GM18873 (cell line): ENCODE measurements around the gene SCG3.
"Not testable (repeated sequence)": the region's sequence is repeated elsewhere in the genome, so short reads cannot be mapped to it uniquely, and the experiment has no call there.

Source experiments
- ATAC-seq: cut with Tn5 transposase; IDR thresholded peaks from one replicate; pipeline ENCODE4 v1.9.1; 2021; ENCODE audit warnings: mild to moderate bottlenecking, moderate library complexity, moderate number of reproducible peaks; ENCODE audit not compliant: unreplicated experiment, low FRiP score

Gene SCG3

DNA sequence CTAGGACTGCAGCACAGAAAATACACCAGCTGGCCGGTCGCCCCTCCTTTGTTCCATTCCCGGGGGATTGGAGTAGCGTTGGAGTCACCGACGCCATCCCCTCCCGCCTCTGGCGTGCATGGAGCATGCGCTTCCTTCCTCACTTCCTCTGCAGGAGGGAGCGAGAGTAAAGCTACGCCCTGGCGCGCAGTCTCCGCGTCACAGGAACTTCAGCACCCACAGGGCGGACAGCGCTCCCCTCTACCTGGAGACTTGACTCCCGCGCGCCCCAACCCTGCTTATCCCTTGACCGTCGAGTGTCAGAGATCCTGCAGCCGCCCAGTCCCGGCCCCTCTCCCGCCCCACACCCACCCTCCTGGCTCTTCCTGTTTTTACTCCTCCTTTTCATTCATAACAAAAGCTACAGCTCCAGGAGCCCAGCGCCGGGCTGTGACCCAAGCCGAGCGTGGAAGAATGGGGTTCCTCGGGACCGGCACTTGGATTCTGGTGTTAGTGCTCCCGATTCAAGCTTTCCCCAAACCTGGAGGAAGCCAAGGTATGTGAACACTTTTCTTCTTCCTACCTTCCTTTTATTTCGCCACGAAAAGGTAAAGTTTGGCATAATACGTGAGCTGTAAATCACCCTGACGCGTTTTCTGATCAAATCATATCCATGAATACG lies at the start of gene SCG3:
SCG3 (plus strand) TSS at position 201 of the 661 bp plus-strand sequence; CDS start at position 454, 253 bp downstream.
- ATAC-seq = no peak

DNA sequence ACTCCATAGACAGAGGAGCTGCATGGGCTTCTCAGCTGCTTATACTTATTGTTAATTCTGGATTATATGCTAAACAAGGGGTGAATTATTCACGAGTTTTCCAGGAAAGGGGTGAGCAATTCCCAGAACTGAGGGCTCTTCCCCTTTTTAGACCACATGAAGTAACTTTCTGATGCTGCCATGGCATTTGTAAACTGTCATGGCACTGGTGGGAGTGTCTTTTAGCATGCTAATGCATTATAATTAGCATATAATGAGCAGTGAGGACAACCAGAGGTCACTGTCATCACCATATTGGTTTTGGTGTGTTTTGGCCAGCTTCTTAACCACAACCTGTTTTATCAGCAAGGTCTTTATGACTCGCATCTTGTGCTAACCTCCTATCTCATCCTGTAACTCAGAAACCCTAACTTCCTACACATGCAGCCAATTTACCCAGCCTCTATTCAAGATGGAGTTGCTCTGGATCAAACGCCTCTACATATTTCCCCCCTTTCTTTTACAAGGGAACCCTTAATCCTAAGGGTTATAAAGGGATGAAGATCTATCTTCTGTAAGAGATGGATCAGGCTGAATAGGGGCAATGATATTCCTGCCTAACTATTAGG lies 46.6 kb upstream of the SCG3 start:
- no peak for ATAC-seq

DNA sequence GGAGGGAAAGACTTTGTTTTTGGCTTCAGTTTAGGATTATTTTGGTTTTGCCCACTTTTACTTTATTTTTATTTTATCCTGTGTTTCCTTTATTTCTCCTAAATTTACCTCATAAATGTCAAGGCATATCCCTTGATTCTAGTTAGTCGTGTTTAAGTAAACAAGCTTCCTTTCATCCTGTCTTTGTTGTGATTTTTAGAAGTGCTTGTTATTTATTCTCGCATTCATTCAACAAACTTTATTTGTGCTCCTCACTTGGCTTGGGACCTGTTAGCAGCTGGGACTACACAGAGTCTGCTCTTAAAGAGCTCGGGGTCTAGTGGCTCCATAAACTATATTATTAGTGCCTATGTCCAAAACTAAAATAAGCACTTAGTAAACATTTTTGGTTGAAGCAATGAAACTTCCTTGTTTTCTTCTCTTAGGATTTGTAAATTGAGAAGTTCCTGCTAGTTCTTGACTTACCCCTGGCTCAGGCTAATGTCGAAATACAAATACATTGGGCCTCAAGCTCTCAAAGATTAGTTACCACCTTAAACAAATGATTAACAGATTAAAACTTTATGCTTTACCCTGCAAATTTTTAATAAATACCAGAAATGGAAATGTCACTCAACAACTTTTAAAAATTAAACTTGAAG lies 39.7 kb upstream of the SCG3 start:
- ATAC-seq = no peak

DNA sequence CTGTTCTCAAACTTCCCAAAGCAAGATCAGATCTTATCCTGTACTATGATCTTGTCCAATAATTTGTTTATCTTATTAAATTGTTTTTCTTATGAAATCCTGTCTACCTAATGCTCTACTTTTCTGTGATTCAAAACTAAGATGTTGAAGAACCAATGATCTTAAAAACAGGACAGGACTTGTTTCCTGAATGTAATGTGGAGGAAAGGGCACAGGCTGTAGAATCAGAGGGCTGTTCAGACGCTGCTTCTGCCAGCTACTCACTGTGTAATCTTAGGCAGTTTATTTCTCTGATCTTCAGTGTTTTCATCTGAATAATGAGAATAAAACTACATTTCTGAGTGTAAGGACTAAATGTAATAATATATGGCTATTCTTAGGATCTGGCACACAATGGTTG lies 38.6 kb upstream of the SCG3 start:
- no peak for ATAC-seq

DNA sequence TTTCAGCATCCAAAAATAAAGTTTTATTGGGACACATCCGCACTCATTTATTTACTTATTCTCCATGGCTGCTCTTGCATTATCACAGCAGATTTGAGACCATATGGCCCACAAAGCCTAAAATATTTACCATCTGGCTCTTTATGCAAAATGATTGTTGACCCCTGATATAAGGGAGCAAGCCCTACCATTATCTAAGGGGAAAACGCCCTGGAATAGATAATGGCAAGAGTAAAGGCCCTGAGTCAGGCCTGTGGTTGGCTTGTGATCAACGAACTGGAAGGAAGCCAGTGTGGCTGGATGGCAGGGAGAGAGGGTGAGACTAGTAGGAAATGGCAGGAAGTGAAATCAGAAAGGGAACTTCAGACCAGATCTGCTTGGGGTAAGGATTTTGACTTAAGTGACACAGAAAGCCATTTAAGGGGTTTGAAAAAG lies 34.2 kb upstream of the SCG3 start:
- ATAC-seq = no peak

DNA sequence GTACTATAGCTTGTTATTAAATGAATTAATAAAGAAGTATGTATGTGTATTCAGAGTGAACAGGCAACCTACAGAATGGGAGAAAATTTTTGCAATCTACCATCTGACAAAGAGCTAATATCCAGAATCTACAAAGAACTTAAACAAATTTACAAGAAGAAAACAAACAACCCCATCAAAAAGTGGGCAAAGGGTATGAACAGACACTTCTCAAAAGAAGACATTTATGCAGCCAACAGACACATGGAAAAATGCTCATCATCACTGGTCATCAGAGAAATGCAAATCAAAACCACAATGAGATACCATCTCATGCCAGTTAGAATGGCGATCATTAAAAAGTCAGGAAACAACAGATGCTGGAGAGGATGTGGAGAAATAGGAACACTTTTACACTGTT lies 33.2 kb upstream of the SCG3 start:
- ATAC-seq = not testable (repeated sequence)

DNA sequence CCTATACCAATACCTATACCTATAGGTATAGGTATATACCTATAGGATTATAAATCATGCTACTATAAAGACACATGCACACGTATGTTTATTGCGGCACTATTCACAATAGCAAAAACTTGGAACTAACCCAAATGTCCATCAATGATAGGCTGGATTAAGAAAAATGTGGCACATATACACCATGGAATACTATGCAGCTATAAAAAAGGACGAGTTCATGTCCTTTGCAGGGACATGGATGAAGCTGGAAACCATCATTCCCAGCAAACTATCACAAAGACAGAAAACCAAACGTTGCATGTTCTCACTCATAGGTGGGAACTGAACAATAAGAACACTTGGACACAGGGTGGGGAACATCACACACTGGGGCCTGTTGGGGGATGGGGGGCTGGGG lies 32.7 kb upstream of the SCG3 start:
- ATAC-seq = not testable (repeated sequence)

DNA sequence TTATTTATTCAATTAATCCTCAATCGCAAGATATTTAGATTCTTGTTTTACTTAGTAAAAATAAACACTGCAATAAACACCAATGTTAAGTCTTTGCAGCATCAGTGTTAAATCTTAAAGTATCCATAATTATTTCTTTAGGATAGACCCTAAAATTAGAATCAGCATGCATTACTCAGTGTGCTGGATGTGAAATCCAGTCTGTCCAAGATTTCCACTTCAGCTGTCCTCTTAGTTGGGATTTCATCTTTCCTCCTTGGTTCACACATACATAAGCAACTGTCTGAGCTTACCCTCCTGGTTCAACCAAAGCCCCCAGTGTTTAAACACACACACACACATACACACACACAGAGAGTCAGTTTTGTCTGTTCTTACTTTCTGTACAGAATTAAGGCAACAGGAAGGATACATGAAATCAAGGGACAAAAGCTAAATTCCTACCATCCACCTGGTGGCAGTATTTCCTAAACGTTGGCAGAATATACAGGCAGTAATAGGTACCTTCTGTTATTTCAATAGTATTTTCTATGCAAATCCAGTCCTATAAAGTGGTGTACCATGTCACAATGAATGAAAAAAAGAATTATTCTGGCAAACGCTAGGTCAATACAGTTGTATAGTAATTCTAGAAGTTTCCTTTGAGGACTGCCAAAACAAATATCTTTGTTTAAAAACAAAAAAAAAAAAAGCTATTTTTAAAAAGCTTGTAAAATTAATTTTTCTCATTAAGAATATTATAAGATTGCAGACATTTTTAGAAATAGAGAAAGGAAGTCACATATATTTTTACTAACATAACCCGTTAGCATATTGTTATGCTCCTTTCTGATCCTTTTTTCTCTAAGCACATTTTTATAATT lies 31.4 kb upstream of the SCG3 start:
- no peak for ATAC-seq

DNA sequence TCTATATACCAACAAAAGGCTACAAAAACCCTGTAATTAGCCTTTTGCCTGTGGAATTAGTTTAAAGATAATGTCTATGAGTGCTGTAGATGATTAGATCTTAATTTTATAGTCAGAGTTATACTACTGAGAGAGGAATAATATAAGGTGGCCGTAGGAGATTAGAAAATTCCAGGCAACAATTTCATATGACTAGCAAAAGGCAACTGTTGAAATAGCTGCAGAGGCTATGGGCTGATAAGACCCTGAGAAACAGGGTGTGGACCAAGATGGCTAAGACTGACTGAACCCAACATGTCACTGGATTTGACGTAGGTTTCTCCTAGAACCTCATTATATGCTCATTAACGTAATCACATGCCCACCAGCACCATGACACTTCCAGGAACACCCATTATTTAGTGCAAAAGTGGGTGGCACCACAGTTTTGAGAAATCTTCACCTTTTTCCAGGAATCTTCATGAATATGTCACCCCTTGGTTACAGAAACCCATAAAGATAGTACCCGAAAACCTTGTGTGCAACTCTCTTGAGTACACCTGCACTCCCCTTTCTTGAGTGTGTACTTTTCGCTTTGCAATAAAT lies 29.1 kb upstream of the SCG3 start:
- no peak for ATAC-seq

DNA sequence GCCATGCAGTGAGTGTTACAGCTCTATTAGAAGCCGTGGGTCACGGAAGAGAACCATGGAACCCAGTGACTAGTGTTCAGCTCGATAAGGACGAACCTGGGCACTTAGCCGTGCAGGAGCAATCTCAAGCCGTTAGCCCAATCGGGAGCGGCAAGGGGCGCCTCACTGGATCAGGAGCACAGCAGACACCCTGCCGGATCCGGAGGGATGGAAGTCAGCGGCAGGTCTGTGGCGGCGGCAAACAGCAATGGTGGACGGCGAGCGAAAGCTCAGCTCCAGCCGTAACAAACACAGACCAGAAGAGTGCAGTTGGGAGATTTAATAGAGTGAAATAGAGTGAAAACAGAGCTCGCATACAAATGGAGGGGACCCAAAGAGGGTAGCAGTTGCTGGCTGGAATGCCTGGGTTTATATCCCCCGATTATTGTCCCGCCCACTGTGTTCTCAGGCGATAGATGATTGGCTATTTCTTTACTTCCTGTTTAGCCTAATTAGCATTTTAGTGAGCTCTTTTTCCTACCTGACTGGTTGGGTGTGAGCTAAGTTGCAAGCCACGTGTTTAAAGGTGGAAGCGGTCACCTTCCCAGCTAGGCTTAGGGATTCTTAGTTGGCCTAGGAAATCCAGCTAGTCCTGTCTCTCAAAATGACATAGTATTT lies 25.8 kb upstream of the SCG3 start:
- ATAC-seq = not testable (repeated sequence)

DNA sequence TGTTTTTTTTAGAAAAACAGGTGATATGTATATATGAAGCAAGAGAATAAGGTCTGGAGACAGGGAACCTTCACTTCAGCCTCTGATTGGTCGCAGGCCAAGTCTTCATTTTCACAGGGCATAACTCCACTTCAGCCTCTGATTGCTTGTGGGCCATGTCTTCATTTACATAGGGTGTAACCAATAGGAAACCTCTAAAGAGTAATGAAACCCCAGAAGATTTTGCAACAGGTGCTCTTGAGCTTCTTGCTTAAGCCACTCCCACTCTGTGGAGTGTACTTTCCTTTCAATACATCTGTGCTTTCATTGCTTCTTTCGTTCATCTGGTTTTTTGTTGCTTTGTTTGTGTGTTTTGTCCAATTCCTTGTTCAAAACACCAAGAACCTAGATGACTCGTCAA lies 22.6 kb upstream of the SCG3 start:
- ATAC-seq = no peak

DNA sequence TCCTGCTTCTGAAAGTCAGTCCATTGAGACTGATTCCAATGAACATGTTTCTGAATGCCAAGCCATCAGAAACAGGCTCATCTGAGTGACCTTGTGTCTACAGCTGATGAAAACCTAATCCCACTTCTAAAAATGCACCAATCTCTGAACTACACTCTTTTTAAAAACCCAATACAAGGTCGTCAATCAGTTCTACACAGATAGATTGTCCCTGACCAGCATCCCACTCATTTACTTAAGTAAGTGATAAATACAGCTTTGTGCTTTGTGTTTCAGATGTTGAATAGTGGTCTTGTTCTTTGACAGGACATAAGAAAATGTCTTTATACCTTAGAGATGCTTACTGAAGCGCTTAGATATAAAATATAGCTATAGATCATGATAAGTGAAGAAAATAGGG lies 20.2 kb upstream of the SCG3 start:
- ATAC-seq = no peak

DNA sequence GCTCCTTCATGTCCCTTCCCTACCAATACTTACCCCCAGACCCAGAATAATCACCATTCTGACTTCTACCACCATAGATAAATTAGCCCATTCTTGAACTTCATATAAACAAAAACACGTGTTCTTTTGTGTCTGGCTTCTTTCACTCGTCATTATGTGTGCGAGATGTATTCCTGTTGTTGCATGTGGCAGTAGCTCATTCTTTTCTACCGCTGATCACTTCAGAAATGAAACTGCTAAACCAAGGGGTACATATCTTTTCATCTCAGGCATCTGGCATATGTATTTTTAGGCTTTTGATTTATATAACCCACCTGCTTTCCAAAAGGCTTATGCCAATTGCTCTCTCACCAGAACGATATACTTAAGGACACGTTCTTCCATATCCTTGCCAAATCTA lies 13.8 kb upstream of the SCG3 start:
- ATAC-seq = no peak

DNA sequence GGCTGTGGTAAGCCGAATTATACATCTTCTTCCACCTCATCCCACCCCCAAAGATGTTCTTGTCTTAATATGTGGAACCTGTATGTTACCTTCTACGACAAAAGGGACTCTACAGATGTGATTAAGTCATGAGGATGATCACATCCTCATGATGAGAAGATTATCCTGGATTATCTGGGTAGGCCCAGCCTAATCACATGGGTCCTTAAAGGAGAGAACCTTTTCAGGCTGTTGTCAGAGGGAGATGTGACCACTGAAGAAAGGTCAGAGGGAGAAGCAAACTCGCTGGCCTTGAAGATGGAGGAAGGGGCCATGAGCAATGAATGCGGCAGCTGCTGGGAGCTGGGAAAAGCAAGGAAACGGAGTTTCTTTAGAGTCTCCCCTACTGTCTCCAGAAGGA lies 12.9 kb upstream of the SCG3 start:
- ATAC-seq = no peak

DNA sequence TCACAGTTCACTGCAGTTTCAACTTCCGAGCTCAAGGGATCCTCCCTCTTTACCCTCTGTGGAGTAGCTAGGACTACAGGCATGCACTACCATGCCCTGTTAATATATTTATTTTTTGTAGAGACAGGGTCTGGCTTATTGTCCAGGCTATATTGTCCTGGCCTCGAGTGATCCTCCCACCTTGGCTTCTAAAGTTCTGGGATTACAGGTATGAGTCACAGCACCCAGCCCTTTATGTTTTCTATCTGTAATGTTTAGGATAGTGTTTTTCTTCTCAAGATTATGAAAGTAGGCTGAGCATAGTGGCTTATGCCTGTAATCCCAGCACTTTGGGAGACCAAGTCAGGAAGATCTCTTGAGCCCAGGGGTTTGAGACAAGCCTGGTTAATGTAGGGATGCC lies 11.9 kb upstream of the SCG3 start:
- no peak for ATAC-seq

DNA sequence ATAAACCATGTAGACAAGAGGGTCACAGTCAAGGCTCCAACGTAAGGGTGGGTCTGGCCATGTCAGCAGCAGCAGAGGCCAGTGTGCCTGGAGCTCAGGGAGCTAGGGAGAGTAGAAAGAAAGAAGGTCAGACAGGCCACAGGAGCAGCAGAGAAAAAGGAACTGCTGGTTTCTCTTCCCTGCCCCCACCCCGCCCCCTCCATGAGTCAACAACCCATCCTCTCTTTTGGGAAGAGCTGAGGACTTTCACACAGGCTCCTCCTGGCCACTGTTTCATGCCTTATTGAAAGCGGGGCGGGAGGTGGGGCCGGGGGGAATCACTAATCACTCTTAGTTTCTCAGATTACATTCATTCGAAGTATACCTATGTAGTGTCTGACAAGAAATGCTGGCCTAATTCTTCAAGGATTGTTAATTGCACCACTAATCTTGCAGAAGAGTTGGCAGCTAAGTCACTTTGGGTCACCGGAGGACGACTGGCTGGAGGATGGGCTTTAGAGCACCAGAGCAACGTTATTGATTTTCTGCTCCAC lies 9.1 kb upstream of the SCG3 start:
- no peak for ATAC-seq

DNA sequence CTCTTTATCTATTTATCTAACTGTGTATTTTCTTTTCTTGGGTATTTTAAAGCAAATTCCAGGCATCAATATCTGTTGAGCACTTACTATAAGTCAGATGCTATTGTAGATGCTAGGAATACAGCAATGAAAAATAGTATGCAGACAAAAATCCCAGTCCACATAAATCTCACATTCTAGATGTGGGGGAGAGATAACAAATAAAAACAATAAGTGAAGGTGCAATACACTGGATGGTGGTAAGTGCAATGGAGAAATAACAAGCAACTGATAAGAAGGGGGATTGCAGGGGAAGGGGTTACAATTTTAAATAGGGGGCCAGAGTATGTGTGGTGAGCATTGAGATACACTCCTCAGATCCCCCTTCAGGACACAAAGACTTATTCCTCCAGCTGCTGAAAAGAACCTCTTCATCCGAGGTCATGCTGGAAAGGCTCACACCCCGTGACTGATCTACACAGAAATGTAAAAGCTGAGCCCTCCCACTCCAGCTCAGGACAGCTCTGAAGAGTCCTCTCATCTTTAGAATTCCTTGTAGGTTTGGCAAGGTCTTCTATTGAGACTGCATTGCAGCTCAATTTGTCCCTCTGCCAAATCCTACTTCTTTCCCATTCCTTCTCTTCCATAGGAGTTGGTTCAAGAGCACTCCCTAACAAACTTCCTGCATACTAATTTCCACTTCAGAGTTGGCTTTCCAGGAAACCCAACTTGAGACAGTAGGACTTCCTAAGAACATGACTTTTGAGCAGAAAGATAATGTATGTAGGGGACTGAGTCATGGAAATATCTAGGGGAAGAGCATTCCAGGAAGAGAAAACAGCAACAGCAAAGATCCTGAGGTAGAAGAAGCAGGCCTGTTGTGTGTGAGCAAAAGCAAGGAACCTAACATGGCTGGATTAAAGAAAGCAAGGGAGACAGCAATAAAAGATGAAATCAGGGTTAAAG lies 8.1 kb upstream of the SCG3 start:
- no peak for ATAC-seq

DNA sequence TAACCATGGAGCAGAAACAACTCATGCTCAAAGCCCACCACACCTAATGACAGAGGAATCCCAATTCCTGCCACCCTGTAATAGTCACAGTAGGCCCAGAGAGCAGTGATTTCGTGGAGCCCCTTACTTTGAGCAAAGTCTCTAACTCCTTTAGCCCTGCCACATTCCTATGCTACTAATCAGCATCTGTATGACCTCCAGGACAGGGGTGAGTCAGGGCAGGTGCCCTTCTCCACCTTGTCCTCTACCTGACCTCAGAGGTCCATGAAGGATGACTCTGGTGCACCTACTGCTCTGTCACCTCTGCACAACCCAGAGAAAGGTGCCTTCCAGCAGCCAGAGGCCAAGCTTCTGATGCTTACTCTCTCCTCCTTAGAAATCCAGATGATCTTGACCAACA lies 6.1 kb upstream of the SCG3 start:
- ATAC-seq = no peak

DNA sequence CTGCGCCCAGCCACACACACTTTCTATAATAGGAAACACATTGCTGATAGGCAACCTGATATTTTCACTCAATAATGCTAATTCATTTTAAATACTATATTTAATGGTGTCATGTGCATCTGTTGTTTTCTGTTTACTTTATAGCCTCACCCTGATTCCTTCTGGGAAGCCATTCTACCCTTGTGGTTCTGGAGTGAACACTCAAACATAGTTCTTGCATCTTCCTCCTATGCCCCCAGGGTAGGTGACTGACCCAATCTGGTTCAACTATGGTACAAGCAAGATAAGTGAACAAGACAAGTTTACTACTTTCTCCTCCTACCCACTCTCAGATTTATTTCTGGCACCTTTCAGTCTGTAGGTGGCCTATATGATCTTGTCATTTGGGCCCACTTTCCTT lies 4.3 kb upstream of the SCG3 start:
- ATAC-seq = no peak
